ENCODE results near the gene DENND11. TPM values are rescaled to one million over a fixed set of nuclear protein-coding genes. Genes with fewer than 3 reads are reported as not detected.

The DENND11 gene
- total and polyA plus RNA-seq, 10 of the 15 experiments (the other 5 are each of a cell fraction or from before 2014, with no cell fraction given): 2.7 to 47.0 (median 26.6) TPM

- FAIRE-seq: peak; percentile 82
- POLR2A ChIA-PET: interaction anchor here (0.8 to 0.9 kb wide), 2 partner anchors 36 to 143 kb away, joined by 3 read pairs; no protein-coding TSS in a partner anchor
- H3K27me3 ChIP-seq (replicated peaks in 1 of 2; ENCODE audit: control insufficient read depth in 2 of 2, insufficient read depth in 2 of 2, low read length in 1 of 2): peaks cover 0 to 2% of the 10 kb centered on the region in 2 experiments; a peak in 1 of 4 replicates
- TF ChIP-seq BHLHE40 (IDR thresholded peaks at IDR 0.05; ENCODE audit: borderline replicate concordance in 1 of 2, low read depth in 2 of 2, low read length in 1 of 2): peak in 1 of 2 experiments; percentile 28; a peak in 1 of 4 replicates
- peak; percentile 64; the same call in 1 of the 2 replicates for TF ChIP-seq MXI1 (IDR thresholded peaks at IDR 0.05; ENCODE audit: low read depth, low read length)
- TF ChIP-seq CREB1 (IDR thresholded peaks at IDR 0.05; ENCODE audit: low read depth): peak; percentile 13; the same call in 1 of the 2 replicates
- TF ChIP-seq, protein P1, sequence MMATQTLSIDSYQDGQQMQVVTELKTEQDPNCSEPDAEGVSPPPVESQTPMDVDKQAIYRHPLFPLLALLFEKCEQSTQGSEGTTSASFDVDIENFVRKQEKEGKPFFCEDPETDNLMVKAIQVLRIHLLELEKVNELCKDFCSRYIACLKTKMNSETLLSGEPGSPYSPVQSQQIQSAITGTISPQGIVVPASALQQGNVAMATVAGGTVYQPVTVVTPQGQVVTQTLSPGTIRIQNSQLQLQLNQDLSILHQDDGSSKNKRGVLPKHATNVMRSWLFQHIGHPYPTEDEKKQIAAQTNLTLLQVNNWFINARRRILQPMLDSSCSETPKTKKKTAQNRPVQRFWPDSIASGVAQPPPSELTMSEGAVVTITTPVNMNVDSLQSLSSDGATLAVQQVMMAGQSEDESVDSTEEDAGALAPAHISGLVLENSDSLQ (IDR thresholded peaks at IDR 0.05): 0 out of 2 replicates have a peak, but pooled peaks have one; percentile 10
- TF ChIP-seq ZNF24 (IDR thresholded peaks at IDR 0.05): 0 out of 2 replicates have a peak, but pooled peaks have one; percentile 8
- peak; percentile 57; the same call in 1 of the 2 replicates for TF ChIP-seq POLR2AphosphoS5 (IDR thresholded peaks at IDR 0.05; ENCODE audit: low read length)
- peak; percentile 30 for TF ChIP-seq DPF2 (IDR thresholded peaks at IDR 0.05)
- TF ChIP-seq, protein P2, sequence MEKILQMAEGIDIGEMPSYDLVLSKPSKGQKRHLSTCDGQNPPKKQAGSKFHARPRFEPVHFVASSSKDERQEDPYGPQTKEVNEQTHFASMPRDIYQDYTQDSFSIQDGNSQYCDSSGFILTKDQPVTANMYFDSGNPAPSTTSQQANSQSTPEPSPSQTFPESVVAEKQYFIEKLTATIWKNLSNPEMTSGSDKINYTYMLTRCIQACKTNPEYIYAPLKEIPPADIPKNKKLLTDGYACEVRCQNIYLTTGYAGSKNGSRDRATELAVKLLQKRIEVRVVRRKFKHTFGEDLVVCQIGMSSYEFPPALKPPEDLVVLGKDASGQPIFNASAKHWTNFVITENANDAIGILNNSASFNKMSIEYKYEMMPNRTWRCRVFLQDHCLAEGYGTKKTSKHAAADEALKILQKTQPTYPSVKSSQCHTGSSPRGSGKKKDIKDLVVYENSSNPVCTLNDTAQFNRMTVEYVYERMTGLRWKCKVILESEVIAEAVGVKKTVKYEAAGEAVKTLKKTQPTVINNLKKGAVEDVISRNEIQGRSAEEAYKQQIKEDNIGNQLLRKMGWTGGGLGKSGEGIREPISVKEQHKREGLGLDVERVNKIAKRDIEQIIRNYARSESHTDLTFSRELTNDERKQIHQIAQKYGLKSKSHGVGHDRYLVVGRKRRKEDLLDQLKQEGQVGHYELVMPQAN (conservative IDR thresholded peaks at IDR 0.05): 0 out of 2 replicates have a peak, but pooled peaks have one; percentile 44
- no peak for TF ChIP-seq POLR2AphosphoS2 (IDR thresholded peaks at IDR 0.05; ENCODE audit: low read depth, low read length)
- TF ChIP-seq RUNX3 (IDR thresholded peaks at IDR 0.05; ENCODE audit: low read length): peak; percentile 67
- TF ChIP-seq E4F1 (IDR thresholded peaks at IDR 0.05; ENCODE audit: borderline replicate concordance, partially characterized antibody): no peak
- peak; percentile 31 for TF ChIP-seq GATAD2B (conservative IDR thresholded peaks at IDR 0.05; ENCODE audit: low read depth)
- TF ChIP-seq RAD21 (IDR thresholded peaks at IDR 0.05; ENCODE audit: insufficient read depth, low read depth, low read length): no peak
- no peak for TF ChIP-seq YBX1 (IDR thresholded peaks at IDR 0.05)
- TF ChIP-seq ASH2L (IDR thresholded peaks at IDR 0.05; ENCODE audit: borderline replicate concordance, low read depth): peak; percentile 50; the same call in 1 of the 2 replicates
- peak; percentile 68; the same call in 1 of the 2 replicates for TF ChIP-seq SIN3A (IDR thresholded peaks at IDR 0.05; ENCODE audit: low read depth, low read length)
- TF ChIP-seq MAX (IDR thresholded peaks at IDR 0.05; ENCODE audit: low read depth, low read length): 0 out of 2 replicates have a peak, but pooled peaks have one; percentile 29
- TF ChIP-seq POLR2A (IDR thresholded peaks at IDR 0.05; ENCODE audit: low read depth, low read length): peak; percentile 74
These were observed 398 bp downstream of the DENND11 start for GRCh38 chr7:141701489-141702046.

More at GRCh38 chr7:141701489-141702046, 398 bp downstream of the DENND11 start:
- peak; percentile 20 for DNase-seq (ENCODE audit: low read depth, low spot score)
- H3K27ac ChIP-seq (ENCODE audit: control insufficient read depth, insufficient read depth): peak overlapping the region; percentile 49
- H3K79me2 ChIP-seq (ENCODE audit: control insufficient read depth, insufficient read depth, low read length): peaks cover 23% of the 10 kb centered on the region
- 0% methylated on average over 6 of the region's 59 CpGs for WGBS (ENCODE audit: insufficient coverage, insufficient replicate concordance, low lambda C conversion rate, missing lambda C conversion rate)
- in situ Hi-C loops (cut with MboI): no loop called here
- ChIA-PET SMC1A (ENCODE audit: uncharacterized antibody, unreplicated experiment) (interaction anchor here (0.6 to 2.2 kb wide), 9 partner anchors 12 to 107 kb away, joined by 3 to 9 read pairs (median 3); no protein-coding TSS in a partner anchor), RAD21 (ENCODE audit: unreplicated experiment) (interaction anchor here (1.2 to 3.7 kb wide), 5 partner anchors 8 to 47 kb away, joined by 3 to 16 read pairs (median 4); partner anchors contain the start of gene SSBP1), CTCF (interaction anchor here (0.8 to 4.2 kb wide), 7 partner anchors 14 to 52 kb away, joined by 3 to 36 read pairs (median 8); partner anchors contain the start of gene SSBP1)
- H3K4me1 ChIP-seq (ENCODE audit: control insufficient read depth, insufficient read depth, low read length): peaks cover 4% of the 10 kb centered on the region; the same call in 1 of the 2 replicates
- peak overlapping the region; percentile 76; the same call in 1 of the 2 replicates for H3K4me3 ChIP-seq
- intact Hi-C loops (cut with micrococcal nuclease; ENCODE audit: unreplicated experiment): loop anchor here (2.0 kb wide), 1 partner anchor 37 kb away; the partner anchor contains the start of gene SSBP1
- peak overlapping the region; percentile 64 for H3K9ac ChIP-seq (ENCODE audit: control insufficient read depth, insufficient read depth, low read length)
- H3K9me3 ChIP-seq (replicated peaks; ENCODE audit: control insufficient read depth, insufficient read depth, low read length): no peaks in the 10 kb centered on the region
- no peak overlapping the region for H3K4me2 ChIP-seq (ENCODE audit: control insufficient read depth, insufficient read depth)
- H3K36me3 ChIP-seq (ENCODE audit: control insufficient read depth in 2 of 2, insufficient read depth in 2 of 2, low read length in 1 of 2): no peaks in the 10 kb centered on the region
- BruUV-seq (replicated peaks): no TSS peak
- no peaks in the 10 kb centered on the region for H4K20me1 ChIP-seq (ENCODE audit: control insufficient read depth, insufficient read depth)
- H2AFZ ChIP-seq (ENCODE audit: control insufficient read depth, low read depth, low read length): peak overlapping the region; percentile 45
- ATAC-seq: peak; percentile 91
